Sigmoid colon (tissue), 3 donors: Measurements from ENCODE around the gene TEX54.

Experiments
- CTCF ChIP-seq, 4 experiments: fragments of 450-650 bp in 3 of 4; fragments of 200-600 bp in 1 of 4; IDR thresholded peaks; one replicate each; pipeline ENCODE4 v1.5.1; 2016 to 2019; ENCODE audit warnings: antibody characterized with exemption in 4 of 4, mild to moderate bottlenecking in 3 of 4, moderate library complexity in 2 of 4
- POLR2A ChIP-seq, 2 donors: fragments of 450-650 bp; IDR thresholded peaks; one replicate each; pipeline ENCODE4 v1.6.1; 2016; ENCODE audit warnings: antibody characterized with exemption in 2 of 2, mild to moderate bottlenecking in 2 of 2, moderate library complexity in 2 of 2

GRCh38 chr11:62832336-62833234, at the start of gene TEX54:
- no peak for TF ChIP-seq CTCF (IDR thresholded peaks at IDR 0.05)
- no peak for TF ChIP-seq POLR2A (IDR thresholded peaks at IDR 0.05)
